GM23338 (cell line): ENCODE data around the gene PRELID2. TPM values are rescaled to one million over a fixed set of nuclear protein-coding genes. Genes with fewer than 3 reads are reported as not detected.
A peak's percentile ranks its signal among the peaks of the same experiment; 100 is the strongest.

Experiments used
- ATAC-seq: fragments of 200-7000 bp; cut with Tn5 transposase; 3 replicates; pipeline ENCODE4 v1.9.1; 2020
- DNase-seq: peaks from one replicate; pipeline ENCODE4 v3.0.0-alpha.2; 2015; ENCODE audit warnings: low spot score
- H2AFZ ChIP-seq: fragments of 200-600 bp; sonication (generic); 2 replicates; pipeline ENCODE4 v1.8.0; 2016; ENCODE audit warnings: antibody characterized with exemption, mild to moderate bottlenecking, moderate library complexity
- H3F3A ChIP-seq: fragments of 200-600 bp; sonication (generic); replicated peaks from 2 replicates; pipeline ENCODE4 v1.8.0; 2017; ENCODE audit warnings: antibody characterized with exemption, mixed run types, low read depth
- H3K27ac ChIP-seq: fragments of 200-600 bp; sonication (generic); 2 replicates; pipeline ENCODE4 v1.6.1; 2016; ENCODE audit warnings: low read depth
- H3K27me3 ChIP-seq: fragments of 200-600 bp; sonication (generic); 2 replicates; pipeline ENCODE4 v1.8.0; 2016; ENCODE audit warnings: mild to moderate bottlenecking, mixed run types, moderate library complexity; ENCODE audit not compliant: insufficient read depth
- H3K36me3 ChIP-seq: fragments of 200-600 bp; sonication (generic); 2 replicates; pipeline ENCODE4 v1.8.0; 2016; ENCODE audit warnings: mild to moderate bottlenecking; ENCODE audit not compliant: insufficient read depth
- H3K4me1 ChIP-seq: fragments of 200-600 bp; sonication (generic); 2 replicates; pipeline ENCODE4 v1.8.0; 2016; ENCODE audit warnings: mild to moderate bottlenecking, moderate library complexity; ENCODE audit not compliant: insufficient read depth
- H3K4me2 ChIP-seq: fragments of 200-600 bp; sonication (generic); 2 replicates; pipeline ENCODE4 v1.7.1; 2017; ENCODE audit warnings: mixed run types
- H3K4me3 ChIP-seq: fragments of 200-600 bp; sonication (generic); 2 replicates; pipeline ENCODE4 v1.6.1; 2016; ENCODE audit warnings: mixed run types
- H3K79me2 ChIP-seq: fragments of 200-600 bp; sonication (generic); replicated peaks from 2 replicates; pipeline ENCODE4 v1.8.0; 2017; ENCODE audit warnings: mild to moderate bottlenecking; ENCODE audit not compliant: insufficient read depth
- H3K9me2 ChIP-seq: fragments of 200-600 bp; sonication (generic); 2 replicates; pipeline ENCODE4 v1.8.0; 2017; ENCODE audit not compliant: insufficient read depth
- H4K20me1 ChIP-seq: fragments of 200-600 bp; sonication (generic); replicated peaks from 2 replicates; pipeline ENCODE4 v1.8.0; 2017; ENCODE audit warnings: mild to moderate bottlenecking; ENCODE audit not compliant: insufficient read depth
- H3K27ac Mint-ChIP-seq: 2 replicates; pipeline ENCODE4 v1.8.0; 2020; ENCODE audit warnings: inconsistent platforms, mild to moderate bottlenecking, moderate library complexity, mixed read lengths
- H3K27me3 Mint-ChIP-seq: 3 replicates; pipeline ENCODE4 v1.8.0; 2022; ENCODE audit warnings: low read depth, mild to moderate bottlenecking, moderate library complexity, mixed read lengths, inconsistent platforms; ENCODE audit not compliant: insufficient read depth, poor library complexity
- H3K36me3 Mint-ChIP-seq: 3 replicates; pipeline ENCODE4 v1.8.0; 2021; ENCODE audit warnings: low read depth, mild to moderate bottlenecking, inconsistent platforms, moderate library complexity, mixed read lengths
- H3K4me1 Mint-ChIP-seq: 3 replicates; pipeline ENCODE4 v1.8.0; 2020; ENCODE audit warnings: mild to moderate bottlenecking, inconsistent platforms, mixed read lengths
- H3K4me3 Mint-ChIP-seq: 3 replicates; pipeline ENCODE4 v1.8.0; 2021; ENCODE audit warnings: moderate library complexity, mild to moderate bottlenecking, inconsistent platforms, mixed read lengths
- H3K9me3 Mint-ChIP-seq: 3 replicates; pipeline ENCODE4 v1.8.0; 2020; ENCODE audit warnings: moderate library complexity, mild to moderate bottlenecking, inconsistent platforms, mixed read lengths
- CREB1 ChIP-seq: fragments of 250-450 bp; sonication (Bioruptor Pico); IDR thresholded peaks from 2 replicates; pipeline ENCODE4 v1.5.0; 2020; ENCODE audit warnings: low read depth, mild to moderate bottlenecking, moderate library complexity
- ETS1 ChIP-seq: IDR thresholded peaks from 2 replicates; pipeline ENCODE4 v1.6.1; 2016; ENCODE audit warnings: antibody characterized with exemption
- EZH2 ChIP-seq: fragments of 200-600 bp; sonication (generic); IDR thresholded peaks from one replicate; pipeline ENCODE4 v1.8.0; 2017; ENCODE audit warnings: antibody characterized with exemption, mild to moderate bottlenecking, low read depth; ENCODE audit not compliant: unreplicated experiment
- JUNB ChIP-seq: IDR thresholded peaks from one replicate; pipeline ENCODE4 v1.6.1; 2016; ENCODE audit warnings: antibody characterized with exemption; ENCODE audit not compliant: unreplicated experiment
- NANOG ChIP-seq: IDR thresholded peaks from 2 replicates; pipeline ENCODE4 v1.6.1; 2016; ENCODE audit warnings: antibody characterized with exemption, borderline replicate concordance
- POLR2AphosphoS5 ChIP-seq: IDR thresholded peaks from 2 replicates; pipeline ENCODE4 v1.6.1; 2016; ENCODE audit warnings: antibody characterized with exemption, low read depth
- STAT1 ChIP-seq: IDR thresholded peaks from one replicate; pipeline ENCODE4 v1.6.1; 2016; ENCODE audit warnings: antibody characterized with exemption; ENCODE audit not compliant: unreplicated experiment
- ZNF114 ChIP-seq: fragments of 250-450 bp; sonication (Bioruptor Pico); IDR thresholded peaks from 2 replicates; pipeline ENCODE4 v1.5.0; 2020; ENCODE audit warnings: mild to moderate bottlenecking, moderate library complexity
- polyA plus RNA-seq: library from polyadenylated mRNA; unstranded; fragments of >200 nt; fragmentation: Nextera tagmentation; extraction: Ambion mirVana; gene quantifications from 2 replicates; pipeline ENCODE4 v1.2.1, GENCODE V29; 2016
- total RNA-seq: library from RNA; depleted of rRNA; stranded (reverse); fragments of >200 nt; shearing (Covaris generic); gene quantifications from 2 replicates; pipeline ENCODE4 v1.2.3, GENCODE V29; 2014
- TF ChIP-seq, protein P1 (sequence below), 2 experiments: fragments of 200-600 bp in 1 of 2; sonication (generic) in 1 of 2; conservative IDR thresholded peaks; 2 replicates each; pipeline versions ENCODE4 v1.5.1 to v1.6.1; 2016 to 2017; ENCODE audit warnings: antibody characterized with exemption in 2 of 2, low read depth in 2 of 2, mild to moderate bottlenecking in 2 of 2, moderate library complexity in 1 of 2
- TF ChIP-seq, protein P2 (sequence below): IDR thresholded peaks from one replicate; pipeline ENCODE4 v1.6.1; 2018; ENCODE audit warnings: antibody characterized with exemption; ENCODE audit not compliant: unreplicated experiment

The PRELID2 gene
- total and polyA plus RNA-seq, 2 experiments from 2014 or later: 9.3 to 9.8 TPM

GRCh38 chr5:145718956-145719355 lies 116.2 kb downstream of the PRELID2 start:
- Histone ChIP-seq H2AFZ (no peak overlapping the region), H3K36me3 (no peaks in the 10 kb centered on the region), H3K79me2 (no peaks in the 10 kb centered on the region), H3K27me3 (no peaks in the 10 kb centered on the region), H3K27ac (no peak overlapping the region), H3K9me2 (no peaks in the 10 kb centered on the region), H3F3A (no peaks in the 10 kb centered on the region), H3K4me1 (no peaks in the 10 kb centered on the region), H4K20me1 (no peaks in the 10 kb centered on the region), H3K4me3 (no peak overlapping the region), H3K4me2 (no peak overlapping the region)
- TF ChIP-seq, protein P1, sequence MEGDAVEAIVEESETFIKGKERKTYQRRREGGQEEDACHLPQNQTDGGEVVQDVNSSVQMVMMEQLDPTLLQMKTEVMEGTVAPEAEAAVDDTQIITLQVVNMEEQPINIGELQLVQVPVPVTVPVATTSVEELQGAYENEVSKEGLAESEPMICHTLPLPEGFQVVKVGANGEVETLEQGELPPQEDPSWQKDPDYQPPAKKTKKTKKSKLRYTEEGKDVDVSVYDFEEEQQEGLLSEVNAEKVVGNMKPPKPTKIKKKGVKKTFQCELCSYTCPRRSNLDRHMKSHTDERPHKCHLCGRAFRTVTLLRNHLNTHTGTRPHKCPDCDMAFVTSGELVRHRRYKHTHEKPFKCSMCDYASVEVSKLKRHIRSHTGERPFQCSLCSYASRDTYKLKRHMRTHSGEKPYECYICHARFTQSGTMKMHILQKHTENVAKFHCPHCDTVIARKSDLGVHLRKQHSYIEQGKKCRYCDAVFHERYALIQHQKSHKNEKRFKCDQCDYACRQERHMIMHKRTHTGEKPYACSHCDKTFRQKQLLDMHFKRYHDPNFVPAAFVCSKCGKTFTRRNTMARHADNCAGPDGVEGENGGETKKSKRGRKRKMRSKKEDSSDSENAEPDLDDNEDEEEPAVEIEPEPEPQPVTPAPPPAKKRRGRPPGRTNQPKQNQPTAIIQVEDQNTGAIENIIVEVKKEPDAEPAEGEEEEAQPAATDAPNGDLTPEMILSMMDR (conservative IDR thresholded peaks at IDR 0.05; ENCODE audit: low read depth in 2 of 2): peak; percentile 66 to 69
- TF ChIP-seq JUNB: no peak
- ATAC-seq: peak; percentile 31; the same call in 1 of the 3 replicates
- Mint-ChIP-seq H3K4me3 (no peak overlapping the region), H3K27ac (no peak overlapping the region), H3K9me3 (no peaks in the 10 kb centered on the region), H3K36me3 (no peaks in the 10 kb centered on the region), H3K27me3 (no peaks in the 10 kb centered on the region), H3K4me1 (0 out of 3 replicates have a peak, but pooled peaks cover 3% of the 10 kb centered on the region)
- peak; percentile 66 for DNase-seq

- Mint-ChIP-seq H3K27me3 (no peaks in the 10 kb centered on the region), H3K4me3 (no peak overlapping the region), H3K9me3 (no peaks in the 10 kb centered on the region), H3K36me3 (no peaks in the 10 kb centered on the region), H3K27ac (no peak overlapping the region), H3K4me1 (0 out of 3 replicates have a peak, but pooled peaks cover 3% of the 10 kb centered on the region)
- ATAC-seq: no peak
- Histone ChIP-seq H3K36me3 (no peaks in the 10 kb centered on the region), H2AFZ (no peak overlapping the region), H3K4me1 (no peaks in the 10 kb centered on the region), H3K79me2 (no peaks in the 10 kb centered on the region), H3K27me3 (no peaks in the 10 kb centered on the region), H3K27ac (no peak overlapping the region), H3F3A (no peaks in the 10 kb centered on the region), H3K4me2 (no peak overlapping the region), H3K4me3 (no peak overlapping the region), H3K9me2 (no peaks in the 10 kb centered on the region), H4K20me1 (no peaks in the 10 kb centered on the region)
- no peak for DNase-seq
- TF ChIP-seq ETS1 (no peak), ZNF114 (CRISPR knock-in tag) (no peak), NANOG (no peak), EZH2 (no peak), CREB1 (no peak), STAT1 (no peak), POLR2AphosphoS5 (no peak)
- TF ChIP-seq, protein P2, sequence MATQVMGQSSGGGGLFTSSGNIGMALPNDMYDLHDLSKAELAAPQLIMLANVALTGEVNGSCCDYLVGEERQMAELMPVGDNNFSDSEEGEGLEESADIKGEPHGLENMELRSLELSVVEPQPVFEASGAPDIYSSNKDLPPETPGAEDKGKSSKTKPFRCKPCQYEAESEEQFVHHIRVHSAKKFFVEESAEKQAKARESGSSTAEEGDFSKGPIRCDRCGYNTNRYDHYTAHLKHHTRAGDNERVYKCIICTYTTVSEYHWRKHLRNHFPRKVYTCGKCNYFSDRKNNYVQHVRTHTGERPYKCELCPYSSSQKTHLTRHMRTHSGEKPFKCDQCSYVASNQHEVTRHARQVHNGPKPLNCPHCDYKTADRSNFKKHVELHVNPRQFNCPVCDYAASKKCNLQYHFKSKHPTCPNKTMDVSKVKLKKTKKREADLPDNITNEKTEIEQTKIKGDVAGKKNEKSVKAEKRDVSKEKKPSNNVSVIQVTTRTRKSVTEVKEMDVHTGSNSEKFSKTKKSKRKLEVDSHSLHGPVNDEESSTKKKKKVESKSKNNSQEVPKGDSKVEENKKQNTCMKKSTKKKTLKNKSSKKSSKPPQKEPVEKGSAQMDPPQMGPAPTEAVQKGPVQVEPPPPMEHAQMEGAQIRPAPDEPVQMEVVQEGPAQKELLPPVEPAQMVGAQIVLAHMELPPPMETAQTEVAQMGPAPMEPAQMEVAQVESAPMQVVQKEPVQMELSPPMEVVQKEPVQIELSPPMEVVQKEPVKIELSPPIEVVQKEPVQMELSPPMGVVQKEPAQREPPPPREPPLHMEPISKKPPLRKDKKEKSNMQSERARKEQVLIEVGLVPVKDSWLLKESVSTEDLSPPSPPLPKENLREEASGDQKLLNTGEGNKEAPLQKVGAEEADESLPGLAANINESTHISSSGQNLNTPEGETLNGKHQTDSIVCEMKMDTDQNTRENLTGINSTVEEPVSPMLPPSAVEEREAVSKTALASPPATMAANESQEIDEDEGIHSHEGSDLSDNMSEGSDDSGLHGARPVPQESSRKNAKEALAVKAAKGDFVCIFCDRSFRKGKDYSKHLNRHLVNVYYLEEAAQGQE: no peak
- TF ChIP-seq, protein P1 (conservative IDR thresholded peaks at IDR 0.05; ENCODE audit: low read depth in 2 of 2): no peak
Observed at GRCh38 chr5:145715412-145715811, 119.7 kb downstream of the PRELID2 start.
